DND-41 (cell line): Measurements from ENCODE around the gene IFI30.

Experiments
- ATAC-seq: fragments of 200-7000 bp; cut with Tn5 transposase; 3 replicates; pipeline ENCODE4 v1.9.1; 2021; ENCODE audit warnings: low read depth; ENCODE audit not compliant: insufficient read depth
- DNase-seq: peaks from one replicate; pipeline ENCODE4 v3.0.0-alpha.2; 2020
- H2AFZ ChIP-seq: 2 replicates; pipeline ENCODE4 v1.6.0; 2012; ENCODE audit warnings: low read depth, low read length
- H3K27ac ChIP-seq: 2 replicates; pipeline ENCODE4 v1.5.1; 2012; ENCODE audit warnings: low read length, inconsistent platforms
- H3K27me3 ChIP-seq: fragments of 200-600 bp; sonication (generic); 2 replicates; pipeline ENCODE4 v1.6.0; 2012; ENCODE audit warnings: low read length, mild to moderate bottlenecking, inconsistent platforms; ENCODE audit not compliant: insufficient read depth, poor library complexity
- H3K36me3 ChIP-seq: 2 replicates; pipeline ENCODE4 v1.5.1; 2012; ENCODE audit warnings: low read length, inconsistent platforms; ENCODE audit not compliant: insufficient read depth
- H3K4me1 ChIP-seq: 2 replicates; pipeline ENCODE4 v1.5.1; 2012; ENCODE audit warnings: mild to moderate bottlenecking, low read length; ENCODE audit not compliant: insufficient read depth
- H3K4me2 ChIP-seq: 2 replicates; pipeline ENCODE4 v1.6.0; 2012; ENCODE audit warnings: mild to moderate bottlenecking, moderate library complexity, low read length, inconsistent platforms; ENCODE audit not compliant: insufficient read depth
- H3K4me3 ChIP-seq, 2 experiments: fragments of 200-600 bp in 1 of 2; shearing (Covaris generic) in 1 of 2; 2 replicates each; pipeline ENCODE4 v1.5.1; 2012 to 2016; ENCODE audit warnings: inconsistent platforms in 2 of 2, low read length in 2 of 2, mild to moderate bottlenecking in 2 of 2, low read depth in 1 of 2, moderate library complexity in 1 of 2
- H3K79me2 ChIP-seq: 2 replicates; pipeline ENCODE4 v1.6.0; 2012; ENCODE audit warnings: low read length, inconsistent platforms; ENCODE audit not compliant: insufficient read depth
- H3K9ac ChIP-seq: 2 replicates; pipeline ENCODE4 v1.6.0; 2012; ENCODE audit warnings: low read depth, mild to moderate bottlenecking, inconsistent platforms, low read length, moderate library complexity
- H3K9me3 ChIP-seq: 2 replicates; pipeline ENCODE4 v1.5.1; 2012; ENCODE audit warnings: low read length, moderate library complexity, mild to moderate bottlenecking, inconsistent platforms; ENCODE audit not compliant: insufficient read depth, severe bottlenecking
- H4K20me1 ChIP-seq: 2 replicates; pipeline ENCODE4 v1.6.0; 2012; ENCODE audit warnings: low read length; ENCODE audit not compliant: insufficient read depth
- CTCF ChIP-seq: IDR thresholded peaks from 2 replicates; pipeline ENCODE4 v1.5.1; 2012; ENCODE audit warnings: borderline replicate concordance, low read length, moderate library complexity, mild to moderate bottlenecking; ENCODE audit not compliant: poor library complexity, severe bottlenecking; ENCODE audit errors: extremely low read depth
- EZH2 ChIP-seq: IDR thresholded peaks from 3 replicates; pipeline ENCODE4 v1.6.1; 2012; ENCODE audit warnings: borderline replicate concordance, low read depth, mild to moderate bottlenecking, moderate library complexity, low read length, inconsistent platforms; ENCODE audit not compliant: severe bottlenecking

The IFI30 gene

GRCh38 chr19:18198374-18198773 is 24.8 kb downstream of the IFI30 start:
- H3K4me3 ChIP-seq = no peak overlapping the region
- DNase-seq (no peak), ATAC-seq (no peak)
- peaks cover 26% of the 10 kb centered on the region for H3K36me3 ChIP-seq
- no peak overlapping the region for H3K9ac ChIP-seq
- H3K9me3 ChIP-seq = no peaks in the 10 kb centered on the region
- H3K27ac ChIP-seq = no peak overlapping the region
- no peak overlapping the region for H3K4me2 ChIP-seq
- H2AFZ ChIP-seq = no peak overlapping the region
- H3K79me2 ChIP-seq = peaks cover 13% of the 10 kb centered on the region
- TF ChIP-seq CTCF (no peak), EZH2 (no peak)
- no peaks in the 10 kb centered on the region for H3K27me3 ChIP-seq
- H3K4me1 ChIP-seq = peaks cover 22% of the 10 kb centered on the region
- H4K20me1 ChIP-seq = peaks cover 14% of the 10 kb centered on the region; the same call in 1 of the 2 replicates

- Histone ChIP-seq H3K4me3 (no peak overlapping the region), H3K4me2 (peak overlapping the region; percentile 95; the same call in 1 of the 2 replicates), H3K4me1 (peaks cover 29% of the 10 kb centered on the region), H3K36me3 (peaks cover 13% of the 10 kb centered on the region; the same call in 1 of the 2 replicates), H2AFZ (no peak overlapping the region), H3K9me3 (no peaks in the 10 kb centered on the region), H3K27ac (no peak overlapping the region), H3K27me3 (no peaks in the 10 kb centered on the region), H3K9ac (no peak overlapping the region), H3K79me2 (0 out of 2 replicates have a peak, but pooled peaks cover 4% of the 10 kb centered on the region), H4K20me1 (peaks cover 11% of the 10 kb centered on the region; the same call in 1 of the 2 replicates)
- DNase-seq = no peak
- TF ChIP-seq CTCF (no peak), EZH2 (no peak)
- ATAC-seq = no peak
Measured at GRCh38 chr19:18202397-18202777, 28.8 kb downstream of the IFI30 start.

- Histone ChIP-seq H4K20me1 (peaks cover 11% of the 10 kb centered on the region; the same call in 1 of the 2 replicates), H3K36me3 (peaks cover 11% of the 10 kb centered on the region; the same call in 1 of the 2 replicates), H3K27me3 (no peaks in the 10 kb centered on the region), H3K4me1 (peaks cover 29% of the 10 kb centered on the region), H2AFZ (peak overlapping the region; percentile 84), H3K9ac (peak overlapping the region; percentile 58), H3K4me2 (peak overlapping the region; percentile 95), H3K79me2 (0 out of 2 replicates have a peak, but pooled peaks cover 4% of the 10 kb centered on the region), H3K4me3 (peak overlapping the region; percentile 26 to 80; a peak in 3 of 4 replicates), H3K9me3 (no peaks in the 10 kb centered on the region), H3K27ac (no peak overlapping the region; the same call in 1 of the 2 replicates)
- ATAC-seq = no peak
- peak; percentile 45 for TF ChIP-seq CTCF
- no peak for TF ChIP-seq EZH2
- DNase-seq = no peak
Measured at GRCh38 chr19:18202778-18203407, 29.3 kb downstream of the IFI30 start.
